Neutrophil (primary cell): ENCODE data around the gene SPTBN1.

Experiments
- H3K27ac ChIP-seq: fragments of 200-600 bp; sonication (generic); 2 replicates; pipeline ENCODE4 v1.5.1; 2016; ENCODE audit warnings: mild to moderate bottlenecking, moderate library complexity
- H3K27me3 ChIP-seq: fragments of 200-600 bp; sonication (generic); 2 replicates; pipeline ENCODE4 v1.6.0; 2016; ENCODE audit warnings: mild to moderate bottlenecking
- H3K36me3 ChIP-seq: fragments of 200-600 bp; sonication (generic); 2 replicates; pipeline ENCODE4 v1.5.1; 2017
- H3K4me1 ChIP-seq, 2 experiments: fragments of 200-600 bp in 1 of 2; sonication (generic) in 1 of 2; 1 replicate in 1 of 2; 2 replicates in 1 of 2; pipeline versions ENCODE4 v1.5.1 to v1.6.1; 2013 to 2016; ENCODE audit warnings: low read depth in 1 of 2, low read length in 1 of 2, mild to moderate bottlenecking in 1 of 2, moderate library complexity in 1 of 2; ENCODE audit not compliant: control insufficient read depth in 1 of 2, insufficient read depth in 1 of 2
- H3K4me3 ChIP-seq, 2 experiments: fragments of 200-600 bp in 1 of 2; sonication (generic) in 1 of 2; 1 replicate in 1 of 2; 2 replicates in 1 of 2; pipeline ENCODE4 v1.5.1; 2013 to 2016; ENCODE audit warnings: low read depth in 1 of 2, low read length in 1 of 2, mild to moderate bottlenecking in 1 of 2, moderate library complexity in 1 of 2
- H3K9me3 ChIP-seq: fragments of 200-600 bp; sonication (generic); 2 replicates; pipeline ENCODE4 v1.5.1; 2016
- CTCF ChIP-seq: fragments of 200-600 bp; sonication (generic); IDR thresholded peaks from 2 replicates; pipeline ENCODE4 v1.5.1; 2016; ENCODE audit warnings: antibody characterized with exemption

The SPTBN1 gene

GRCh38 chr2:54639609-54640008 lies 183.5 kb downstream of the SPTBN1 start:
- Histone ChIP-seq H3K4me3 (no peak overlapping the region), H3K36me3 (peaks cover 89% of the 10 kb centered on the region), H3K27ac (no peak overlapping the region), H3K27me3 (no peaks in the 10 kb centered on the region), H3K4me1 (no peaks in the 10 kb centered on the region), H3K9me3 (no peaks in the 10 kb centered on the region)
- no peak for TF ChIP-seq CTCF

- Histone ChIP-seq H3K4me1 (no peaks in the 10 kb centered on the region), H3K9me3 (no peaks in the 10 kb centered on the region), H3K36me3 (peaks cover 92% of the 10 kb centered on the region), H3K4me3 (no peak overlapping the region), H3K27ac (no peak overlapping the region), H3K27me3 (no peaks in the 10 kb centered on the region)
- TF ChIP-seq CTCF, result no peak
These were observed 184.9 kb downstream of the SPTBN1 start for GRCh38 chr2:54640834-54641540.

GRCh38 chr2:54641988-54642387 lies 185.9 kb downstream of the SPTBN1 start:
- Histone ChIP-seq H3K36me3 (peaks cover 94% of the 10 kb centered on the region), H3K9me3 (no peaks in the 10 kb centered on the region), H3K4me3 (no peak overlapping the region), H3K4me1 (no peaks in the 10 kb centered on the region), H3K27me3 (no peaks in the 10 kb centered on the region), H3K27ac (no peak overlapping the region)
- no peak for TF ChIP-seq CTCF

- no peak for TF ChIP-seq CTCF
- Histone ChIP-seq H3K9me3 (no peaks in the 10 kb centered on the region), H3K27me3 (no peaks in the 10 kb centered on the region), H3K27ac (no peak overlapping the region), H3K36me3 (peaks cover 96% of the 10 kb centered on the region), H3K4me1 (no peaks in the 10 kb centered on the region), H3K4me3 (no peak overlapping the region)
These were observed 186.7 kb downstream of the SPTBN1 start for GRCh38 chr2:54642677-54643430.

GRCh38 chr2:54644236-54644635 lies 188.1 kb downstream of the SPTBN1 start:
- Histone ChIP-seq H3K27me3 (no peaks in the 10 kb centered on the region), H3K36me3 (peaks cover 96% of the 10 kb centered on the region), H3K9me3 (no peaks in the 10 kb centered on the region), H3K27ac (no peak overlapping the region), H3K4me1 (no peaks in the 10 kb centered on the region), H3K4me3 (no peak overlapping the region)
- no peak for TF ChIP-seq CTCF
